Neutrophil (primary cell): ENCODE data around the gene USP46.

Source experiments
- H3K27ac ChIP-seq: fragments of 200-600 bp; sonication (generic); 2 replicates; pipeline ENCODE4 v1.5.1; 2016; ENCODE audit warnings: mild to moderate bottlenecking, moderate library complexity
- H3K27me3 ChIP-seq: fragments of 200-600 bp; sonication (generic); 2 replicates; pipeline ENCODE4 v1.6.0; 2016; ENCODE audit warnings: mild to moderate bottlenecking
- H3K36me3 ChIP-seq: fragments of 200-600 bp; sonication (generic); 2 replicates; pipeline ENCODE4 v1.5.1; 2017
- H3K4me1 ChIP-seq, 2 experiments: fragments of 200-600 bp in 1 of 2; sonication (generic) in 1 of 2; 1 replicate in 1 of 2; 2 replicates in 1 of 2; pipeline versions ENCODE4 v1.5.1 to v1.6.1; 2013 to 2016; ENCODE audit warnings: low read depth in 1 of 2, low read length in 1 of 2, mild to moderate bottlenecking in 1 of 2, moderate library complexity in 1 of 2; ENCODE audit not compliant: control insufficient read depth in 1 of 2, insufficient read depth in 1 of 2
- H3K4me3 ChIP-seq, 2 experiments: fragments of 200-600 bp in 1 of 2; sonication (generic) in 1 of 2; 1 replicate in 1 of 2; 2 replicates in 1 of 2; pipeline ENCODE4 v1.5.1; 2013 to 2016; ENCODE audit warnings: low read depth in 1 of 2, low read length in 1 of 2, mild to moderate bottlenecking in 1 of 2, moderate library complexity in 1 of 2
- H3K9me3 ChIP-seq: fragments of 200-600 bp; sonication (generic); 2 replicates; pipeline ENCODE4 v1.5.1; 2016
- TF ChIP-seq, protein P1 (sequence below): fragments of 200-600 bp; sonication (generic); IDR thresholded peaks from 2 replicates; pipeline ENCODE4 v1.5.1; 2016; ENCODE audit warnings: antibody characterized with exemption

The USP46 gene

DNA sequence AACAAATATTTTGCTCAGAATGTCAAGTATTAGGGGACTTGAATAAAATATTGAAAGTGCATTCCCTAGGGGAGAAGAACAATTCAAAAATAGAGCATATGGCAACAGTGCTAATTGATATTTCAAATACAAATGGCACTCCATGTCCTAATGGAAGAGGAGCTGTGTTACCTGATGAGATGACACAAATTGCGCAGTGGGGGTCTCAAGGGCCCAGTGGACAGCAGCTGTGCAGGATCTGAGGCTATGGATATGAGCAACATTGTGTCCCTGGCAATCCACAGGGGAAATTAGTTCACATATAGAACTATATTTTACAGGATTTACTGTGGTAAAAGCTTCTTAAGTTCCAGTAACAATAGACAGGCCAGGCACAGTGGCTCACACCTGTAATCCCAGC, 17.4 kb upstream of the USP46 start:
- no peaks in the 10 kb centered on the region for H3K9me3 ChIP-seq
- TF ChIP-seq, protein P1, sequence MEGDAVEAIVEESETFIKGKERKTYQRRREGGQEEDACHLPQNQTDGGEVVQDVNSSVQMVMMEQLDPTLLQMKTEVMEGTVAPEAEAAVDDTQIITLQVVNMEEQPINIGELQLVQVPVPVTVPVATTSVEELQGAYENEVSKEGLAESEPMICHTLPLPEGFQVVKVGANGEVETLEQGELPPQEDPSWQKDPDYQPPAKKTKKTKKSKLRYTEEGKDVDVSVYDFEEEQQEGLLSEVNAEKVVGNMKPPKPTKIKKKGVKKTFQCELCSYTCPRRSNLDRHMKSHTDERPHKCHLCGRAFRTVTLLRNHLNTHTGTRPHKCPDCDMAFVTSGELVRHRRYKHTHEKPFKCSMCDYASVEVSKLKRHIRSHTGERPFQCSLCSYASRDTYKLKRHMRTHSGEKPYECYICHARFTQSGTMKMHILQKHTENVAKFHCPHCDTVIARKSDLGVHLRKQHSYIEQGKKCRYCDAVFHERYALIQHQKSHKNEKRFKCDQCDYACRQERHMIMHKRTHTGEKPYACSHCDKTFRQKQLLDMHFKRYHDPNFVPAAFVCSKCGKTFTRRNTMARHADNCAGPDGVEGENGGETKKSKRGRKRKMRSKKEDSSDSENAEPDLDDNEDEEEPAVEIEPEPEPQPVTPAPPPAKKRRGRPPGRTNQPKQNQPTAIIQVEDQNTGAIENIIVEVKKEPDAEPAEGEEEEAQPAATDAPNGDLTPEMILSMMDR: no peak

DNA sequence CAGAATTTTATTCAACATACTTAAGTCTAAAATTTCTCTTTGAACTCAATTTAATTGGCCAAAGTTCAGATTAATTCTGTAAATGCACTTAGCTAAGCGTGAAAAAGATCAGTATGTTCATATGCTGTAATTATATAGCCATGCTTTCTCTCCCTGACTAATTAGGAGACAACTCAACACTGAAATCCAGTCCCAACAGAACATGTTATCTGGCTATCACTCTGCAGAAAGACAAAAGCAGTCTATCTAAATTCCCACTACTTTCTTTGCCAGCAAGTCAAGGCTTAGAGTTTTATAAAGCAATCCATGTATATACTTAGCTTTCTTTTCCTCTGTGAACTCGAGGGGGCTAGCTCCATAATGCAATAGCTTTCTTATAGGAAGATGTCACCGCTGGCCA, 16.0 kb upstream of the USP46 start:
- H3K4me1 ChIP-seq: no peaks in the 10 kb centered on the region
- H3K27me3 ChIP-seq: no peaks in the 10 kb centered on the region
- H3K4me3 ChIP-seq: no peak overlapping the region
- no peak overlapping the region for H3K27ac ChIP-seq
- no peaks in the 10 kb centered on the region for H3K9me3 ChIP-seq
- H3K36me3 ChIP-seq: no peaks in the 10 kb centered on the region
- TF ChIP-seq, protein P1: no peak

More for the DNA sequence above, 17.4 kb upstream of the USP46 start:
- Histone ChIP-seq H3K36me3 (no peaks in the 10 kb centered on the region), H3K27me3 (no peaks in the 10 kb centered on the region), H3K4me3 (no peak overlapping the region), H3K4me1 (no peaks in the 10 kb centered on the region), H3K27ac (no peak overlapping the region)

DNA sequence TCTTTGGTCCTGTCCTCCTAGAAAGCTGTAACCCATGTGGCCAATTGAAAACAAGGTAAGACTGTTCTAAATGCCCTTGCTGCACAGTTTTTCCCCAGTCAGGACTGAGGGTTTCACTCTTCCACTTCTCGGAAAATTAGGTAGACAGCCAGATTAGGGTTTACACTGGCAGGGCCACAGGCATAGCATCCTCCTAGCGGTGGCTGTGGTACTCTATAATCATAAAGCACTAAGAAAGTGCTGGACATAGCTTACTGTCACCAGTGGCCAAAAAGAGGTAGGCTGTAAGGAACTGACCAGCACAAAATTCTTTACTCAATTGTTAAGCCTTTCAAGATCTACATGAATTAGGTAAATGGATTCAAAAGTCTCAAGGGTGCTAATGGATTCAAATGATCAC, 11.6 kb upstream of the USP46 start:
- TF ChIP-seq, protein P1: no peak
- no peaks in the 10 kb centered on the region for H3K9me3 ChIP-seq
- no peaks in the 10 kb centered on the region for H3K4me1 ChIP-seq
- H3K27ac ChIP-seq: no peak overlapping the region
- H3K36me3 ChIP-seq: no peaks in the 10 kb centered on the region
- H3K27me3 ChIP-seq: peaks cover 15% of the 10 kb centered on the region
- H3K4me3 ChIP-seq: no peak overlapping the region

DNA sequence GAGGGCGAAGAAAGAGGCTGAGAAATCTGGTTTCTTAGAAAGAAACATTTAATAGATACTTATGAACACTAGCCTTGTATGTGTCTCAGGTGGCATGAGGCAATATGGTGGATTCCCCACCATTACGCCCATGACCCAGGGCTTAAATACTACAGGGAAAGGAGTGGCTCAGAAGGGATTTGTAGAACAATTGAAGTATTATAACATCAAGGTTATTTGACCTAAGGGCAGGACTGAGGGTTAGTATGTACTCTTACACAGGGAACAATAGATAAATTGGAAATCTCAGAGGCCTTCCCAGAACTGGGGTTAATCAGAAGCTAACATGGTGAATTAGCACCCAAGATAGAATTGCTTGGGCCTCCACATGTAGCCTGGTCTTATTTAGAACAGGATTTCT, 11.0 kb upstream of the USP46 start:
- no peaks in the 10 kb centered on the region for H3K4me1 ChIP-seq
- no peaks in the 10 kb centered on the region for H3K9me3 ChIP-seq
- H3K4me3 ChIP-seq: no peak overlapping the region
- H3K36me3 ChIP-seq: no peaks in the 10 kb centered on the region
- no peak overlapping the region for H3K27ac ChIP-seq
- H3K27me3 ChIP-seq: peaks cover 21% of the 10 kb centered on the region
- TF ChIP-seq, protein P1: no peak

DNA sequence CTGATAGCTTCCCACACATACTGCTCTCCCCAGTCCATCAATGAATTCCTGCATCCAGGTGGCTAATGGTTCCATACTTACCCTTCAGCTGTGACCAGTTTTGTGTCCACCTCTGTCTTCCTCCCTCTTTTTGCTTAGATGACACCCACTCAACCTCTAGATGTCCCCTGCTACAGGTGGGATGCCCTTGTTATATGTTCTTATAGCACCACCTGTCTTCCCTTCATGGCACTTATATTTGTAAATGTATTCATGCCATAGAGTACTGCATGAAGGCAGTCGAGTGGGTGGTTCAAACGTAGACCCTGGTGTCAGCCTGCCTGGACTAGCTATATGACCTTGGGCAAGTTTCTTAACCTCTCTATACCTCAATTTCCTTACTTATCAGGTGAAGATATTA, 6.5 kb upstream of the USP46 start:
- Histone ChIP-seq H3K4me1 (no peaks in the 10 kb centered on the region), H3K27me3 (peaks cover 36% of the 10 kb centered on the region), H3K9me3 (no peaks in the 10 kb centered on the region), H3K4me3 (no peak overlapping the region), H3K36me3 (no peaks in the 10 kb centered on the region), H3K27ac (no peak overlapping the region)
- TF ChIP-seq, protein P1: no peak

DNA sequence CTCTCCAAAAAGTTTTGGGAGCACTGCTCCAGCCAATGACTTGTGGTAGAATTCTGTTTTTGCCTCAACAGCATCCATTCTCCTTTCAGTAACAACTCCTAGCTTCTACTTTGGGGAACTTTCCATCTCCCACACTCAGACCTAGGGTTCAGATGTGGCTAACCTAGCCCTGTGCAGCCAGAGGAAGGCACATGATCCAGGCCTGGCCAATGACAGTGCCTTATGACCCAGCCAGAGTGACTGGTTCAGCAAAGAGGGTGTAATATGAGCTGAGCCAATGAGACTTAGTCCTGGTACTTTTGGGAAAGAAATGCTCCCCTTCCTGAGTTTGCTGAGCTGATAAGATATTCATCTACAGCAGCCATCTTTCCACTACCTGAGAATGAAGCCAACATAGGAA, 5.4 kb upstream of the USP46 start:
- H3K36me3 ChIP-seq: no peaks in the 10 kb centered on the region
- H3K9me3 ChIP-seq: no peaks in the 10 kb centered on the region
- H3K27ac ChIP-seq: no peak overlapping the region
- peaks cover 7 to 8% of the 10 kb centered on the region in 2 experiments for H3K4me1 ChIP-seq
- H3K27me3 ChIP-seq: peaks cover 48% of the 10 kb centered on the region
- no peak overlapping the region for H3K4me3 ChIP-seq
- TF ChIP-seq, protein P1: no peak
